ENCODE data around the gene SNX8. TPM values are rescaled to one million over a fixed set of nuclear protein-coding genes. Genes with fewer than 3 reads are reported as not detected.
"Not testable (repeated sequence)": the region's sequence is repeated elsewhere in the genome, so short reads cannot be mapped to it uniquely, and the experiment has no call there.

The SNX8 gene, protein sequence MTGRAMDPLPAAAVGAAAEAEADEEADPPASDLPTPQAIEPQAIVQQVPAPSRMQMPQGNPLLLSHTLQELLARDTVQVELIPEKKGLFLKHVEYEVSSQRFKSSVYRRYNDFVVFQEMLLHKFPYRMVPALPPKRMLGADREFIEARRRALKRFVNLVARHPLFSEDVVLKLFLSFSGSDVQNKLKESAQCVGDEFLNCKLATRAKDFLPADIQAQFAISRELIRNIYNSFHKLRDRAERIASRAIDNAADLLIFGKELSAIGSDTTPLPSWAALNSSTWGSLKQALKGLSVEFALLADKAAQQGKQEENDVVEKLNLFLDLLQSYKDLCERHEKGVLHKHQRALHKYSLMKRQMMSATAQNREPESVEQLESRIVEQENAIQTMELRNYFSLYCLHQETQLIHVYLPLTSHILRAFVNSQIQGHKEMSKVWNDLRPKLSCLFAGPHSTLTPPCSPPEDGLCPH
- total RNA-seq, result 18.8 TPM
- long read RNA-seq, full-length matches to known transcripts, result 6 of 7 reads
- long read RNA-seq, partial matches to known transcripts, result 1 of 7 reads
- long read RNA-seq, other reads (novel, unspliced or antisense), result 0 of 7 reads

DNA sequence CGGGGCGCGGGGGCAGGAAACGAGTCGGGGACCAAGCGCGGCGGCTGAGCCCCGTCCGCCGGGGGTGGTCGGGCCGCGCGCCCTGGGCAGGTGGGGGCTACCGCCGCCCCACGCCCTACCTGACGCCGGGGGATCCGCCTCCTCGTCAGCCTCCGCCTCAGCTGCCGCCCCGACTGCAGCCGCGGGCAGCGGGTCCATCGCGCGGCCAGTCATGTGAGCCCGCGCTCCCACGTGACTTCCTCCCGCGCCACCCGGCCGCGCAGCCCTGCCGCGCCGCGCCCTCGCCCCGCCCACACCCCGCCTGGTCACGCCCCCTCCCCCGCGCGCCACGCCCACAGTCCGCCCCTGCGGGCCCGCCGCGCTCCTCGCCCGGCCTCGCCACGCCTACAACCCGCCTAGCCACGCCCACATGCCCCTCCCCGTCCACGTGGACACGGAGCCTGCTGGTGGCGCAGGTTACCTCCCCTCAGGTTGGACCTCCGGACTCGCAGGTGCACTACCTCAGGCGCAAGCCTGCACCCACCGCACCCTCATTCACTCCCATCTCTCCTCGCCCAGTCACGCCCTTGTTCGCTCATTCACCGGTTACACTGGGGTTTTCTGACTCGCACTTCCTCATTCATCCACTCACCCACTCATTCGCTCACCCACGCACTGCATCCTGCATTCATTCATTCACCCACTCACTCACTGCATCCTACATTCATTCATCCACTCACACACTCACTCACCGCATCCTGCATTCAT is at the start of gene SNX8:
SNX8 (minus strand) TSS at position 233 of the 747 bp plus-strand sequence; CDS start at position 213, 20 bp downstream.
- DNase-seq (ENCODE audit: missing footprints) (peak; percentile 95), ATAC-seq (peak; percentile 98)
- intact Hi-C loops (cut with DNase I), result no loop called here

DNA sequence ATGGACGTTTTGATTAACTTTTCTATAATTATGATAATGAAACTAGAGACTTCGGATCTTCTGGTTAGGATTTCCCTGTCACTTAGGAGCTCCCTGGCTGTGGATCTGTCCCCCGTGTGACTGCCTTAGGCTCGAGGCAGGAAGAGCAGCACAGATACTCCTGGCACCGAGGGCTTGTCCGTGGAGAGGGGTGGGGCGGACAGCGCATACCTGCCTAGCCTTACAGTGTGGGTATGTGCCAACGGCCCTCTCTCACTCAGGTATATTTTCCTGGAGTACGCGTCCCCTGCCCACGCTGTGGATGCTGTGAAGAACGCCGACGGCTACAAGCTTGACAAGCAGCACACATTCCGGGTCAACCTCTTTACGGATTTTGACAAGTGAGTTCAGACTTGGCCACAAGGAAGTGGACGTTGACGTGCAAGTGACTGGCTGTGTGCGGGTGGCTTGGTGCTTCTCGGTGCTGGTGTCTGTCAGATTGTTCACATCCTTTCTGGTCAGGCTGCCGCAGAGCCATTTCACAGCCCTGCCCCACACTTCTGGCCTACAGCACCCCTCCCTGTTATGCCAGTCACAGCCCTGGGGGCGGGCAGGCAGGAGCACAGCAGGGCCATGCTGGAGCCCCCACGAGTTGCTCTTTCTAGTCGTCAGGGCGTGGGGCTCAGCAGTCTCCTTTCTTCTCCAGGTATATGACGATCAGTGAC is 48.3 kb upstream of the SNX8 start:
- intact Hi-C loops (cut with DNase I), result no loop called here
- ATAC-seq (no peak), DNase-seq (ENCODE audit: missing footprints) (no peak)

DNA sequence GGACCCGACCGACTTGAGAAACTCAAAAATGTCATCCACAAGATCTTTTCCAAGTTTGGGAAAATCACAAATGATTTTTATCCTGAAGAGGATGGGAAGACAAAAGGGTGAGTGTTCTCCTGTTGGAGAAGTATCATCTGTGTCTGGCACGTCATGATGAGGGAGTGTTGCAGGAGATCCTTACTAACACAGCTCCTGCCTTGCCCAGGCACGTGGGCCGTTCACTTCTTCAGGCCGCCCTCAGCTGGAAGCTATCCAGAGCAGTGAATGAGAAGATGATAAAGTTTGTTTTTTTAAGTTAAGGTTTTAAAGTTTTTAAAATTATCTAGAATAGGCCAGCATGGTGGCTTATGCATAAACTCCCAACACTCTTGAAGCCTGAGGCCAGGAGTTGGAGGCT is 46.6 kb upstream of the SNX8 start:
- DNase-seq (ENCODE audit: missing footprints) (no peak), ATAC-seq (no peak)
- intact Hi-C loops (cut with DNase I), result no loop called here

DNA sequence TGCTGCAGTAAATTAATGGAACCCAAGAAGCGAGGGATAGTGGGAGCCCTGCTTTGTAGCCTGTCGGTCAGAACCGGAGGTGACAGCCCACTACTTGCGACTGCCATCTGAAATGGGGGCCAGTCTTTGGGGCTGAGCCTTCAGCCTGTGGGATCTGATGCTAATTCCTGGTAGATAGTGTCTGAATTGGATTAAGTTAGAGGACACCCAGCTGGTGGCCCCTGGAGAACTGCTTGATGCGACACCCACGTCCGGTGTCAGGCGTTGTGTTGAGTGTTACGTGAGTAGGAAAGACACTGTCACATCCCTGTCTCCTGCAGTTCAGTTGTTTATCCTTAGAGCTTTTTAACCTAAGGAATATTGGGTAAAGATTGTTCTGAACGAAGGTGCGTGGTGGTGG is 45.4 kb upstream of the SNX8 start:
- DNase-seq (ENCODE audit: missing footprints), result no peak
- intact Hi-C loops (cut with DNase I), result loop anchor here (10.0 kb wide), 1 partner anchor 255 kb away; no protein-coding TSS in a partner anchor

DNA sequence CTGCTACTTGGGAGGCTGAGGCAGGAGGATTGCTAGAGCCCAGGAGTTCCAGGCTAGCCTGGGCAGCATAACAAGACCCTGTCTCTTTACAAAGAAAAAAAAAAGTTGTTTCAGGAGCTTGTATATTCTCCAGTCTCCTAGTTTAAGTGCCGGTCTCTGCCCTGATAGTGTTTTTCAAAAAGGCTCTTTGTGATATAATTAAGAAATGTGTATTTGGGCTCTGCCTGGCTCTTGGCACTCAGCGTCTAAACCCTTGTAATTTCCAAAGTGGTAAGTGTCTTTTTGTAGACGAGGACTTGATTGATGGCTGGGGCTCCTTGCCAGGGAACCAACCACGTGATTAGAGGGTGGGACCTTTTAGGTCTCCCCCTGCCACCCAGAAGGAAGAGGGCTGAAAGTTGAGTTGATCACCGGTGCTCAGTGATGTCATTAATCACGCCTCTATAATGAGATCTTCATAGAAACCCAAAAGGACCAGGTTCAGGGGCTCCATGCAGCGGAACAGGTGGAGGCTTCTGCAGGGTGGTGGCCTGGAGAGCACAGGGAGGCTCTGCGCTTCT is 44.8 kb upstream of the SNX8 start:
- ATAC-seq (no peak), DNase-seq (ENCODE audit: missing footprints) (no peak)
- intact Hi-C loops (cut with DNase I), result loop anchor here (10.0 kb wide), 1 partner anchor 254 kb away; no protein-coding TSS in a partner anchor

More for the DNA sequence above, 45.4 kb upstream of the SNX8 start:
- no peak for ATAC-seq

DNA sequence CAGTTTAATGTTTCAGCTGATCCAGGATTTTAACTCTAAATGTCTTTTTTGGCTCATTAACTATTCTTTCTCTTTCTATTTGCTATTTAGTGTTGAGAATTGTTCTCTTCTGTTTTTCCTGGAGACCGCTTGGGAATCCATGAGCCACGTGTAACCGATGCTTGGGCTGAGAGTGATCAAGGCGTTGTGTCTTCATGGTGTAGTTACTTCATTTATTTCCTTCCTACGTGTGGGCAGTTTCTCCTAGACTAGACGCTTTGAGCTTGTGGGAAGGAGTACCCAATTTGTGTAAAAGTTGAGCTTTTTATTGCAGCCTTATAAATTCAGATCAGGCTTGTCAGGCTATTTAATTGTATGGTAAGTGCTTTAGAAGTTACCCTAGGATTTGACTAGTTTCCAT is 43.3 kb upstream of the SNX8 start:
- DNase-seq (ENCODE audit: missing footprints) (no peak), ATAC-seq (no peak)
- intact Hi-C loops (cut with DNase I), result loop anchor here (10.0 kb wide), 1 partner anchor 253 kb away; no protein-coding TSS in a partner anchor

DNA sequence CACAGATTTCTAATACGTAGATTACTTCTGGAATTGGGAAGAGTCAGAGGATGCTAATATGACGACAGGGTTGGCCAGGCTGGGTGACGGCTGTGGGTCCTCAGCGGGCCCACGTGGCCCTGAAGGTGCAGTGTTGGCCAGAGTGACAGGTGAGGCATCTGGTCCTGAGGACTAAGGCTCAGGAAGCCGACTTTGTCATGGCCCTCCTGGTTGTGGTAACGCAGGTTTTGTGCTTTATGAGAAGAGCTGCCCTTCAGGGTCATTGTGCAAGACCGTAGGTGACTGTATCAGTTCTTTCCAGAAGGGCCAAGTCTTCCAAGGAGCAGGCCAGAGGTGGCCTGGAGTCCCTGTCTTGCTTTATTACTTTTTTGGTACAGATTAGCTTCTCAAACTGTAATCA is 42.9 kb upstream of the SNX8 start:
- intact Hi-C loops (cut with DNase I), result loop anchor here (10.0 kb wide), 1 partner anchor 252 kb away; no protein-coding TSS in a partner anchor
- ATAC-seq (no peak), DNase-seq (ENCODE audit: missing footprints) (no peak)

DNA sequence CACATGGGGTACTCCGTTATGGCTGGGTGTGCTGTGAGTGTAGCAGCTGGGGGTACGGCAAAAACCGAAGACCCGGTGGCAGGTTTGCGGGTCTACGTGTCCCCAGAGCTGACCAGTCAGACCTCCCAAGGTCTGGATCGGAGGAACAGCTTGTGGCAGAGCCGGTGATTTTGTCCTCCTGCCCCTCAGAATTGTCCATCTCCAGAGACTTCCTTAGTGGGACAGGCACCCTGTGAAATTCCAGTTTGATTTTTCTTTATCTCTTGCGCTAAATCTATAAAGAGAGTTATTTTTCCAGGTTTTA is 41.4 kb upstream of the SNX8 start:
- intact Hi-C loops (cut with DNase I), result loop anchor here (10.0 kb wide), 1 partner anchor 251 kb away; no protein-coding TSS in a partner anchor

DNA sequence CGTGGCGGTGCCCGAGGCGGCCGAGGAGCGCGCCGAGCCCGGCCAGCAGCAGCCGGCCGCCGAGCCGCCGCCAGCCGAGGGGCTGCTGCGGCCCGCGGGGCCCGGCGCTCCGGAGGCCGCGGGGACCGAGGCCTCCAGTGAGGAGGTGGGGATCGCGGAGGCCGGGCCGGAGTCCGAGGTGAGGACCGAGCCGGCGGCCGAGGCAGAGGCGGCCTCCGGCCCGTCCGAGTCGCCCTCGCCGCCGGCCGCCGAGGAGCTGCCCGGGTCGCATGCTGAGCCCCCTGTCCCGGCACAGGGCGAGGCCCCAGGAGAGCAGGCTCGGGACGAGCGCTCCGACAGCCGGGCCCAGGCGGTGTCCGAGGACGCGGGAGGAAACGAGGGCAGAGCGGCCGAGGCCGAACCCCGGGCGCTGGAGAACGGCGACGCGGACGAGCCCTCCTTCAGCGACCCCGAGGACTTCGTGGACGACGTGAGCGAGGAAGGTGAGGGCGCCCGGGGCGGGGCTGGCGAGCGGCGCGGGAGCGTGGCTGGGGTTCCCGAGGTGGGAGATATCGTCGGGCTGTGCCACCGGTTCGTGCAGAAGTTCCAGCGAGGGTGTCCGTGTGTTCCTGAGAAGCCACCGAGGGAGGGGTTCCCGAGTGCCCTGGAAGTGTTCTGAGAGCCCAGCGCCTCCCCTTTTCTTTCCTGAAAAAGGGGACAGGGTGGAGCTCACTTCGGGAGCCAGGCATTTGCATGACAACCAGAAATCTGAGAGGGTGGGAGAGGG is 40.9 kb upstream of the SNX8 start:
- intact Hi-C loops (cut with DNase I), result loop anchor here (10.0 kb wide), 1 partner anchor 250 kb away; no protein-coding TSS in a partner anchor
- DNase-seq (ENCODE audit: missing footprints) (no peak), ATAC-seq (no peak)

More for the DNA sequence above, 41.4 kb upstream of the SNX8 start:
- DNase-seq (ENCODE audit: missing footprints), result no peak
- ATAC-seq, result no peak

DNA sequence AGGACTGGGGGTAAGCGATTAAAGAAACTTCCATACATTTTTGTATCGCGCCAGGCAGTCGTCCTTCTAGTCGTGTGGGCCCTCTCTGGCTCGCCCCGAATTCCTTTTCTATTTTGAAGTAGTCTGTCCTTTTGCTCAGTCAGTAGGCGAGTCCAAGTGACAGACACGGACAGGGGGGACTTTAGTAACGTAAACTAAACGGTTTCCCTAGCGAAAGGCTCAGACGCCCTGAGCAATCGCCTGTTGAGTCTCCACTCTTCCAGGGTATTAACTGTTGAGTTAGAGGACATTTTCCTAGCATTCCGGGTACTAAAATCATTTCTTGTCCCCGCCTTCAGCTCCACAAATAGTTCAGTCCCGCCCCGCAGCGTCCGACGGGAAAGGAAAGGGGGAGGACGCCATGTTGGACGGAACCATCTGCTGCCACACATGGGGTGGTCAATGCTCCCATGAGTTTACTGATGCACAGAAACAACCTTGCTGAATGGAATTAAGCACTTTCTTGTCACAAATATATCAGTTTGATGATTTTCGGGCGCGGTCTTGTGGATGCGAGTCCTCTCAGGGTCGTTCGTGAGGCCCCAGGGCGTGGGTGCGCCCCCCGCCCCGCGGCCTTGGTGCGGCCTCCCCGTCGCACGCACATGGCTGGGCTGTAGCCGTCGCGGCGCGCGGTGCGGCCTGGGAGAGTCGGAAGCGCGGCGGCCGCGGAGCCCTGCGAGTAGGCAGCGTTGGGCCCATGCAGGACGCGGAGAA is 40.1 kb upstream of the SNX8 start, which contains the start of gene EIF3B:
EIF3B (plus strand) TSS at position 642 of the 753 bp plus-strand sequence; CDS start at position 737, 95 bp downstream.
- DNase-seq (ENCODE audit: missing footprints), result peak; percentile 97
- peak; percentile 96 for ATAC-seq
- intact Hi-C loops (cut with DNase I), result loop anchor here (10.0 kb wide), 1 partner anchor 250 kb away; no protein-coding TSS in a partner anchor

DNA sequence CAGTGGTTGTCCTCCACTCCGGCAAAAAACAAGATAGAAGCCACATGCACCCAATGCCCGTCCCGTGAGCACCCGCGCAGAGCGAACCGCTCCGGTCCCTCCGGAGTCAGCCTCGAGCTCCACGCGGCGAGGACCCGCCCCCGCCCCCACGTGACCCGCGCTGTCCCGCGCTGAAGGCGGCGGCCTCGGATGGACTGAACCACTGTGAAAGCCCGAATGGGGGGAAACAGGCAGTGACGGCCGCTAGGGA is 39.6 kb upstream of the SNX8 start:
- ATAC-seq (peak; percentile 91), DNase-seq (ENCODE audit: missing footprints) (peak; percentile 95)
- intact Hi-C loops (cut with DNase I), result loop anchor here (10.0 kb wide), 1 partner anchor 249 kb away; no protein-coding TSS in a partner anchor

DNA sequence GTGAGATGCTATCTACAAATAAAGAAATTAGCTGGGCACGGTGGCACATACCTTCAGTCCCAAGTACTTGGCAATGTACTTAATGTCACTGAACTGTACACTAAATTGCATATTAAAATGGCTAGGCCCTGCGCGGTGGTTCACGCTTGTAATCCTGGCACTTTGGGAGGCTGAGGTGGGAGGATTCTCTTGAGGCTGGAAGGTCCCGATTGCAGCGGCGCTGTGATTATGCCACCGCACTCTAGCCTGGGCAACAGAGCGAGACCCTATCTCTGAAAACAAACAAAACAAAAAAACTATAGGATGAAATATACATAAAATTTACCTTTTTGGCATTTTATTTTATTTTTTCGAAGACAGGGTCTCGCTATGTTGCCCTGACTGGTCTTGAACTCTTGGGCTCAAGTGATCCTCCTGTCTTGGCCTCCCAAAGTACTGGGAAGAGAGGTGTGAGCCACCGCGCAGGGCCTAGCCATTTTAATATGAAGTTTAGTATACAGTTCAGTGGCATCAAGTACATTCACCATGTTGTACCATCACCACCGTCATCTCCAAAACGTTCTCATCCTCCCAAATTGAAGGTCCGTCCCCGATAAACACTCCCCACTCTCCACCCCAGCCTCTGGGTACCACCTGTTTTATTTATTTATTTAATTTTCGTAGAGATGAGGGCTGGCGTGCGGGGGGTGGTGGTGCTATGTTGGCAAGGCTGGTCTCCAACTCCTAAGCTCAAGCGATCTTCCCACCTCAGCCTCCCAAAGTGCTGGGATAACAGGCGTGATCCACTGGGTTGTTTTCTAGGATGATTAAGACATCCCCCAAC is 39.1 kb upstream of the SNX8 start:
- no peak for ATAC-seq
- no peak for DNase-seq (ENCODE audit: missing footprints)
- intact Hi-C loops (cut with DNase I), result loop anchor here (10.0 kb wide), 1 partner anchor 249 kb away; no protein-coding TSS in a partner anchor

DNA sequence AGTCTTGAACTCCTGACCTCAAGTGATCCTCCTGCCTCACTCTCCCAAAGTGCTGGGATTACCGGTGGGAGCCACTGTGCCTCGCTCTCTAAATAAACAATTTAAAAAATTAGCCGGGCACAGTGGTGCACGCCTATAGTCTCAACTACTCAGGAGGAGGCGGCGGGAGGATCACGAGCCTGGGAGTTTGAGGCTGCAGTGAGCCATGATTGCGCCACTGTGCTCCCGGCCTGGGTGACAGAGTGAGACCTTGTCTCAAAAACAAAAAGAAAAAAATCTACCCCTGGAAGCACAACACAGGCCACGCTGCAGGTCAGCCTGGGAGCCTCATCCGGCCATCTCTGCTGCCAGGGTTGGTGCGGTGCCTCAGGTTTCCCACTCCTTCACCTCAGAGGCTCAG is 36.6 kb upstream of the SNX8 start:
- intact Hi-C loops (cut with DNase I), result loop anchor here (10.0 kb wide), 1 partner anchor 246 kb away; no protein-coding TSS in a partner anchor
- DNase-seq (ENCODE audit: missing footprints) (no peak), ATAC-seq (no peak)

DNA sequence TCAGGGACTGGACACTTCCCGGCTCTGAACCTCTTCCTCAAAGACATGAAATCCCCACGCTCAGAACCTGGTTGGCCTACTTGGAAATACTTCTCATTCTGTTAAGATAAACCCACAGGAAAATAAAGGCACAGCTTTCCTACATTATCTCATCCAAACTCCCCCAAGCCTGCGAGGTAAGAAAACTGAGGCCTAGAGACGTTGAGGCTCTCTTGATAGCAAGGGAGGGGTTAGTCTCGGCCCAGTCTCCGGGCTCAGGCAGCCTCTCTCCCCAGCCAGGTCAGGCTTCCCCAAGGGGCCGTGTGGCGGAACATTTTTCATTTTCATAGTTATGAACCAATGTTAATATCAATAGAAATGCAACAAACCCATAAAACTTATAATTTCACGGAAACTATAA is 35.8 kb upstream of the SNX8 start:
- DNase-seq (ENCODE audit: missing footprints) (no peak), ATAC-seq (no peak)
- intact Hi-C loops (cut with DNase I), result loop anchor here (10.0 kb wide), 1 partner anchor 245 kb away; no protein-coding TSS in a partner anchor

DNA sequence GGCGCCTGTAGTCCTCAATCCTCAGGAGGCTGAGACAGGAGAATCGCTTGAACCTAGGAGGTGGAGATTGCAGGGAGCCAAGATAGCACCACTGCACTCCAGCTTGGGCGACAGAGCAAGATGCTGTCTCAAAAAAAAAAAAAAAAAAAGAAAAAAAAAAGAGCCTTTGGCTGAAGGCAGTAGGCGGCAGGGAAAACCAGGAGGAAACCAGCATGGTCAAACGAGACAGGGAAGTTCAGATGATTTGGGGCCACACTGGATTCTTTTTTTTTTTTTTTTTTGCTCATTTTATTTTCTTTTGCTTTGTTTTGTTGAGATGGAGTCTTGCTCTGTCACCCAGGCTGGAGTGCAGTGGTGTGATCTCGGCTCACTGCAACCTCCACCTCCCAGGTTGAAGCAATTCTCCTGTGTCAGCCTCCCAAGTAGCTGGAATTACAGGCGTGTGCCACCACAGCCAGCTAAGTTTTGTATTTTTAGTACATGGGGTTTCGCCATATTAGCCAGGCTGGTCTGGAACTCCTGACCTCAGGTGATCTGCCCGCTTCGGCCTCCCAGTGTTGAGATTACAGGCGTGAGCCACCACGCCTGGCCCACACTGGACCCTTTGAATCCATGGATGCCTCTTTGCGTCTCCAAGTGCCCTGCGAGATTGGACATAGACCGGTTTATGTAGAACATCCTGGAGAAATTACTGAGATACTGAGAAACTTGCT is 33.3 kb upstream of the SNX8 start:
- peak; percentile 23 for ATAC-seq
- not testable (repeated sequence) for DNase-seq (ENCODE audit: missing footprints)
- intact Hi-C loops (cut with DNase I), result loop anchor here (5.0 to 10.0 kb wide), 2 partner anchors 100 to 533 kb away; no protein-coding TSS in a partner anchor
